HL-60 (cell line): ENCODE results near the gene KCNG3.

ENCODE experiments used
- TF ChIP-seq, protein P1 (sequence below): IDR thresholded peaks from one replicate; pipeline ENCODE4 v1.5.1; 2011; ENCODE audit warnings: low read length, control low read depth, inconsistent platforms; ENCODE audit not compliant: insufficient read depth
- TF ChIP-seq, protein P2 (sequence below): IDR thresholded peaks from 2 replicates; pipeline ENCODE4 v1.6.1; 2012; ENCODE audit warnings: low read depth; ENCODE audit not compliant: insufficient replicate concordance

GRCh38 chr2:42516418-42516901 is 22.7 kb upstream of the KCNG3 start:
- TF ChIP-seq, protein P1, sequence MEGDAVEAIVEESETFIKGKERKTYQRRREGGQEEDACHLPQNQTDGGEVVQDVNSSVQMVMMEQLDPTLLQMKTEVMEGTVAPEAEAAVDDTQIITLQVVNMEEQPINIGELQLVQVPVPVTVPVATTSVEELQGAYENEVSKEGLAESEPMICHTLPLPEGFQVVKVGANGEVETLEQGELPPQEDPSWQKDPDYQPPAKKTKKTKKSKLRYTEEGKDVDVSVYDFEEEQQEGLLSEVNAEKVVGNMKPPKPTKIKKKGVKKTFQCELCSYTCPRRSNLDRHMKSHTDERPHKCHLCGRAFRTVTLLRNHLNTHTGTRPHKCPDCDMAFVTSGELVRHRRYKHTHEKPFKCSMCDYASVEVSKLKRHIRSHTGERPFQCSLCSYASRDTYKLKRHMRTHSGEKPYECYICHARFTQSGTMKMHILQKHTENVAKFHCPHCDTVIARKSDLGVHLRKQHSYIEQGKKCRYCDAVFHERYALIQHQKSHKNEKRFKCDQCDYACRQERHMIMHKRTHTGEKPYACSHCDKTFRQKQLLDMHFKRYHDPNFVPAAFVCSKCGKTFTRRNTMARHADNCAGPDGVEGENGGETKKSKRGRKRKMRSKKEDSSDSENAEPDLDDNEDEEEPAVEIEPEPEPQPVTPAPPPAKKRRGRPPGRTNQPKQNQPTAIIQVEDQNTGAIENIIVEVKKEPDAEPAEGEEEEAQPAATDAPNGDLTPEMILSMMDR: no peak
- TF ChIP-seq, protein P2, sequence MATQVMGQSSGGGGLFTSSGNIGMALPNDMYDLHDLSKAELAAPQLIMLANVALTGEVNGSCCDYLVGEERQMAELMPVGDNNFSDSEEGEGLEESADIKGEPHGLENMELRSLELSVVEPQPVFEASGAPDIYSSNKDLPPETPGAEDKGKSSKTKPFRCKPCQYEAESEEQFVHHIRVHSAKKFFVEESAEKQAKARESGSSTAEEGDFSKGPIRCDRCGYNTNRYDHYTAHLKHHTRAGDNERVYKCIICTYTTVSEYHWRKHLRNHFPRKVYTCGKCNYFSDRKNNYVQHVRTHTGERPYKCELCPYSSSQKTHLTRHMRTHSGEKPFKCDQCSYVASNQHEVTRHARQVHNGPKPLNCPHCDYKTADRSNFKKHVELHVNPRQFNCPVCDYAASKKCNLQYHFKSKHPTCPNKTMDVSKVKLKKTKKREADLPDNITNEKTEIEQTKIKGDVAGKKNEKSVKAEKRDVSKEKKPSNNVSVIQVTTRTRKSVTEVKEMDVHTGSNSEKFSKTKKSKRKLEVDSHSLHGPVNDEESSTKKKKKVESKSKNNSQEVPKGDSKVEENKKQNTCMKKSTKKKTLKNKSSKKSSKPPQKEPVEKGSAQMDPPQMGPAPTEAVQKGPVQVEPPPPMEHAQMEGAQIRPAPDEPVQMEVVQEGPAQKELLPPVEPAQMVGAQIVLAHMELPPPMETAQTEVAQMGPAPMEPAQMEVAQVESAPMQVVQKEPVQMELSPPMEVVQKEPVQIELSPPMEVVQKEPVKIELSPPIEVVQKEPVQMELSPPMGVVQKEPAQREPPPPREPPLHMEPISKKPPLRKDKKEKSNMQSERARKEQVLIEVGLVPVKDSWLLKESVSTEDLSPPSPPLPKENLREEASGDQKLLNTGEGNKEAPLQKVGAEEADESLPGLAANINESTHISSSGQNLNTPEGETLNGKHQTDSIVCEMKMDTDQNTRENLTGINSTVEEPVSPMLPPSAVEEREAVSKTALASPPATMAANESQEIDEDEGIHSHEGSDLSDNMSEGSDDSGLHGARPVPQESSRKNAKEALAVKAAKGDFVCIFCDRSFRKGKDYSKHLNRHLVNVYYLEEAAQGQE: no peak
